Activated CD4-positive, alpha-beta T cell treated with anti-CD3 and anti-CD28 coated beads for 24 hours (primary cell): ENCODE measurements around the gene SLC44A4.
"Not testable (repeated sequence)": the region's sequence is repeated elsewhere in the genome, so short reads cannot be mapped to it uniquely, and the experiment has no call there.

Source experiments
- DNase-seq, 2 donors: peaks; one replicate each; pipeline ENCODE4 v3.0.0-alpha.2; 2020; ENCODE audit warnings: low read depth in 2 of 2

SLC44A4 gene

GRCh38 chr6:31878726-31879125, at the start of gene SLC44A4:
TSS of gene SLC44A4 (minus strand) at chr6:31878997. CDS start at chr6:31878980, 17 bp downstream.
- no peak for DNase-seq

- DNase-seq: no peak
Observed at GRCh38 chr6:31928672-31928939, 49.8 kb upstream of the SLC44A4 start.

GRCh38 chr6:31927863-31928671, 49.3 kb upstream of the SLC44A4 start:
- DNase-seq: no peak

GRCh38 chr6:31927242-31927862, 48.6 kb upstream of the SLC44A4 start, which contains the start of gene C2:
TSS of gene C2 (plus strand) at chr6:31927717. CDS start at chr6:31927753, 36 bp downstream.
- DNase-seq: no peak

GRCh38 chr6:31922942-31923341, 44.1 kb upstream of the SLC44A4 start:
- DNase-seq: no peak

- no peak for DNase-seq
Observed at GRCh38 chr6:31920811-31921210, 42.0 kb upstream of the SLC44A4 start.

- no peak for DNase-seq
Observed at GRCh38 chr6:31919624-31920303, 41.0 kb upstream of the SLC44A4 start.

GRCh38 chr6:31918069-31918720, 39.4 kb upstream of the SLC44A4 start:
- DNase-seq: no peak

GRCh38 chr6:31915756-31916155, 37.0 kb upstream of the SLC44A4 start:
- no peak for DNase-seq

- no peak for DNase-seq
Observed at GRCh38 chr6:31915351-31915750, 36.6 kb upstream of the SLC44A4 start.

GRCh38 chr6:31911826-31912585, 33.2 kb upstream of the SLC44A4 start:
- DNase-seq: no peak

- DNase-seq: not testable (repeated sequence)
Observed at GRCh38 chr6:31909298-31909697, 30.5 kb upstream of the SLC44A4 start.

GRCh38 chr6:31908791-31909190, 30.0 kb upstream of the SLC44A4 start:
- DNase-seq: no peak

- not testable (repeated sequence) for DNase-seq
Observed at GRCh38 chr6:31908255-31908654, 29.5 kb upstream of the SLC44A4 start.

- no peak for DNase-seq
Observed at GRCh38 chr6:31907158-31907813, 28.5 kb upstream of the SLC44A4 start.

GRCh38 chr6:31906727-31907126, 27.9 kb upstream of the SLC44A4 start:
- not testable (repeated sequence) for DNase-seq

- no peak for DNase-seq
Observed at GRCh38 chr6:31906122-31906521, 27.3 kb upstream of the SLC44A4 start.

- DNase-seq: no peak
Observed at GRCh38 chr6:31905041-31905440, 26.2 kb upstream of the SLC44A4 start.

GRCh38 chr6:31903957-31904356, 25.2 kb upstream of the SLC44A4 start:
- DNase-seq: no peak

- peak; percentile 74 to 80 for DNase-seq
Observed at GRCh38 chr6:31901953-31902643, 23.3 kb upstream of the SLC44A4 start, which contains the start of gene ZBTB12. TSS of gene ZBTB12 (minus strand) at chr6:31902086. CDS start at chr6:31901305, 781 bp downstream.
